Fibroblast of pulmonary artery (primary cell): Measurements from ENCODE around the gene MPRIP.

Experiments
- DNase-seq: peaks from one replicate; pipeline ENCODE4 v3.0.0-alpha.2; 2010; ENCODE audit warnings: low read depth
- H3K4me3 ChIP-seq: replicated peaks from 2 replicates; pipeline ENCODE4 v1.5.1; 2011; ENCODE audit warnings: low read depth, mild to moderate bottlenecking, control low read depth, low read length, moderate library complexity
- TF ChIP-seq, protein P1 (sequence below): IDR thresholded peaks from 2 replicates; pipeline ENCODE4 v1.5.1; 2011; ENCODE audit warnings: mild to moderate bottlenecking, control low read depth, low read length, inconsistent platforms; ENCODE audit errors: missing control alignments

The MPRIP gene

DNA sequence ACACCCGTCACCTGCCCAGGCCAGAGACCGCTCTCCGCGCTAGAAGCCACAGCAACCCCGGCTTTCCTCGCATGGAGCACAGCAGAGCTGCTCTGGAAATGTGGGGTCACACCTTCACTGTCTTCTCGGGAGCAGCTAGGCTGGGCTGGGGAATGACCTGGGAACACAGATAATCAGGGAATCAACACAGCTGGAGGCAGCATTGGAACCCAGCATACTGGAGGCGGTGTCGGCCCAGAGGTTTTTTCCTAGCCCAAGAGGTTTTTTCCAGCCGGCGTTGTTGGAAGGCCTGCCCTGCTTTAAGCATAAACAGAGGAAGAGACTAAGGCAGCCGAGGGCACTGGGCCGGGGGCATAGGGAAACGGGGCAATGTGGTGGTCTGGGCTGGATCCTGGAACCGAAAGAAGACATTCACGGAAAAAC is 164.7 kb downstream of the MPRIP start:
- DNase-seq: no peak
- TF ChIP-seq, protein P1, sequence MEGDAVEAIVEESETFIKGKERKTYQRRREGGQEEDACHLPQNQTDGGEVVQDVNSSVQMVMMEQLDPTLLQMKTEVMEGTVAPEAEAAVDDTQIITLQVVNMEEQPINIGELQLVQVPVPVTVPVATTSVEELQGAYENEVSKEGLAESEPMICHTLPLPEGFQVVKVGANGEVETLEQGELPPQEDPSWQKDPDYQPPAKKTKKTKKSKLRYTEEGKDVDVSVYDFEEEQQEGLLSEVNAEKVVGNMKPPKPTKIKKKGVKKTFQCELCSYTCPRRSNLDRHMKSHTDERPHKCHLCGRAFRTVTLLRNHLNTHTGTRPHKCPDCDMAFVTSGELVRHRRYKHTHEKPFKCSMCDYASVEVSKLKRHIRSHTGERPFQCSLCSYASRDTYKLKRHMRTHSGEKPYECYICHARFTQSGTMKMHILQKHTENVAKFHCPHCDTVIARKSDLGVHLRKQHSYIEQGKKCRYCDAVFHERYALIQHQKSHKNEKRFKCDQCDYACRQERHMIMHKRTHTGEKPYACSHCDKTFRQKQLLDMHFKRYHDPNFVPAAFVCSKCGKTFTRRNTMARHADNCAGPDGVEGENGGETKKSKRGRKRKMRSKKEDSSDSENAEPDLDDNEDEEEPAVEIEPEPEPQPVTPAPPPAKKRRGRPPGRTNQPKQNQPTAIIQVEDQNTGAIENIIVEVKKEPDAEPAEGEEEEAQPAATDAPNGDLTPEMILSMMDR: no peak
- no peak overlapping the region for H3K4me3 ChIP-seq

DNA sequence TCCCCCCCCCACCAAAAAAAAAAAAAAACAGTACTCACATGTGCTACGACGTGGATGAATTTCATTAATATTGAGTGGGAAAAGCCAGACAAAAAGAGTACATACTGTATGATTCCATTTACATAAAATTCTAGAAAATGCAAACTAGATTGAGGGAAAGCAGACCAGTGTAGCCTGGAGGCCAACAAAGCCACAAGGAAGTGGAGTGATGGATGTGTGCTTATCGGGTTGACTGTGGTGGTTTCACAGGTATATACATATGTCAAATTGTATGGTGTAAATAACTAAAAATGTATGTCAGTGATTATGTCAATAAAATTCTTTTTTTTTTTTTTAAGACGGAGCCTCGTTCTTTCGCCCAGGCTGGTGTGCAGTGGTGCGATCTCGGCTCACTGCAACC is 165.7 kb downstream of the MPRIP start:
- TF ChIP-seq, protein P1: no peak
- H3K4me3 ChIP-seq: no peak overlapping the region
- no peak for DNase-seq

GRCh38 chr17:17213775-17214174 is 171.5 kb downstream of the MPRIP start:
- DNase-seq: no peak
- TF ChIP-seq, protein P1: no peak
- H3K4me3 ChIP-seq: no peak overlapping the region

- TF ChIP-seq, protein P1: no peak
- no peak for DNase-seq
- no peak overlapping the region for H3K4me3 ChIP-seq
Observed at GRCh38 chr17:17214646-17215436, 172.6 kb downstream of the MPRIP start.

GRCh38 chr17:17215575-17215974 is 173.3 kb downstream of the MPRIP start:
- no peak overlapping the region for H3K4me3 ChIP-seq
- DNase-seq: no peak
- TF ChIP-seq, protein P1: no peak

DNA sequence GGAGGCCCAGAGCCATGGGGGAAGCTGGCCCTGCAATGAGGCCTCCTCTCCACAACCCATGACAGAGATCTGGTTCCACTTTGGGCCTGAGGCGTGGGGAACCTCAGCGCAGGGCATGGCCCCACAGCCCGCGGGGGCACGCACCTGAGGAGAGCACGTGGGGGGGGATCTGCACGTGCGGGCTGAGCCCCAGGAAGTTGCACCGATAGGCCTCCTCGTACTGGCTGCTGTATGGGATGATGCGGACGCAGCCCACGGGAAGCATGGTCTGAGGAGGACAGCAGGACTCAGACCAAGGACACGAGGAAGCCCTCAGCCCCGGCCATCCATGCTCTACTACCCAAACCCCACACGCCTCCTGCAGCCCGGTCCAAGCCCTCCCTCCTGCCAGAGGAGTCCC is 174.0 kb downstream of the MPRIP start:
- H3K4me3 ChIP-seq: no peak overlapping the region
- TF ChIP-seq, protein P1: no peak
- DNase-seq: no peak

- DNase-seq: no peak
- TF ChIP-seq, protein P1: no peak
- H3K4me3 ChIP-seq: no peak overlapping the region
Observed at GRCh38 chr17:17216776-17217175, 174.5 kb downstream of the MPRIP start.
